DND-41 (cell line): Measurements from ENCODE around the gene TNS1.

Experiments
- ATAC-seq: fragments of 200-7000 bp; cut with Tn5 transposase; 3 replicates; pipeline ENCODE4 v1.9.1; 2021; ENCODE audit warnings: low read depth; ENCODE audit not compliant: insufficient read depth
- DNase-seq: peaks from one replicate; pipeline ENCODE4 v3.0.0-alpha.2; 2020
- H2AFZ ChIP-seq: 2 replicates; pipeline ENCODE4 v1.6.0; 2012; ENCODE audit warnings: low read depth, low read length
- H3K27ac ChIP-seq: 2 replicates; pipeline ENCODE4 v1.5.1; 2012; ENCODE audit warnings: low read length, inconsistent platforms
- H3K27me3 ChIP-seq: fragments of 200-600 bp; sonication (generic); 2 replicates; pipeline ENCODE4 v1.6.0; 2012; ENCODE audit warnings: low read length, mild to moderate bottlenecking, inconsistent platforms; ENCODE audit not compliant: insufficient read depth, poor library complexity
- H3K36me3 ChIP-seq: 2 replicates; pipeline ENCODE4 v1.5.1; 2012; ENCODE audit warnings: low read length, inconsistent platforms; ENCODE audit not compliant: insufficient read depth
- H3K4me1 ChIP-seq: 2 replicates; pipeline ENCODE4 v1.5.1; 2012; ENCODE audit warnings: mild to moderate bottlenecking, low read length; ENCODE audit not compliant: insufficient read depth
- H3K4me2 ChIP-seq: 2 replicates; pipeline ENCODE4 v1.6.0; 2012; ENCODE audit warnings: mild to moderate bottlenecking, moderate library complexity, low read length, inconsistent platforms; ENCODE audit not compliant: insufficient read depth
- H3K4me3 ChIP-seq, 2 experiments: fragments of 200-600 bp in 1 of 2; shearing (Covaris generic) in 1 of 2; 2 replicates each; pipeline ENCODE4 v1.5.1; 2012 to 2016; ENCODE audit warnings: inconsistent platforms in 2 of 2, low read length in 2 of 2, mild to moderate bottlenecking in 2 of 2, low read depth in 1 of 2, moderate library complexity in 1 of 2
- H3K79me2 ChIP-seq: 2 replicates; pipeline ENCODE4 v1.6.0; 2012; ENCODE audit warnings: low read length, inconsistent platforms; ENCODE audit not compliant: insufficient read depth
- H3K9ac ChIP-seq: 2 replicates; pipeline ENCODE4 v1.6.0; 2012; ENCODE audit warnings: low read depth, mild to moderate bottlenecking, inconsistent platforms, low read length, moderate library complexity
- H3K9me3 ChIP-seq: 2 replicates; pipeline ENCODE4 v1.5.1; 2012; ENCODE audit warnings: low read length, moderate library complexity, mild to moderate bottlenecking, inconsistent platforms; ENCODE audit not compliant: insufficient read depth, severe bottlenecking
- H4K20me1 ChIP-seq: 2 replicates; pipeline ENCODE4 v1.6.0; 2012; ENCODE audit warnings: low read length; ENCODE audit not compliant: insufficient read depth
- EZH2 ChIP-seq: IDR thresholded peaks from 3 replicates; pipeline ENCODE4 v1.6.1; 2012; ENCODE audit warnings: borderline replicate concordance, low read depth, mild to moderate bottlenecking, moderate library complexity, low read length, inconsistent platforms; ENCODE audit not compliant: severe bottlenecking
- TF ChIP-seq, protein P1 (sequence below): IDR thresholded peaks from 2 replicates; pipeline ENCODE4 v1.5.1; 2012; ENCODE audit warnings: borderline replicate concordance, low read length, moderate library complexity, mild to moderate bottlenecking; ENCODE audit not compliant: poor library complexity, severe bottlenecking; ENCODE audit errors: extremely low read depth

The TNS1 gene

DNA sequence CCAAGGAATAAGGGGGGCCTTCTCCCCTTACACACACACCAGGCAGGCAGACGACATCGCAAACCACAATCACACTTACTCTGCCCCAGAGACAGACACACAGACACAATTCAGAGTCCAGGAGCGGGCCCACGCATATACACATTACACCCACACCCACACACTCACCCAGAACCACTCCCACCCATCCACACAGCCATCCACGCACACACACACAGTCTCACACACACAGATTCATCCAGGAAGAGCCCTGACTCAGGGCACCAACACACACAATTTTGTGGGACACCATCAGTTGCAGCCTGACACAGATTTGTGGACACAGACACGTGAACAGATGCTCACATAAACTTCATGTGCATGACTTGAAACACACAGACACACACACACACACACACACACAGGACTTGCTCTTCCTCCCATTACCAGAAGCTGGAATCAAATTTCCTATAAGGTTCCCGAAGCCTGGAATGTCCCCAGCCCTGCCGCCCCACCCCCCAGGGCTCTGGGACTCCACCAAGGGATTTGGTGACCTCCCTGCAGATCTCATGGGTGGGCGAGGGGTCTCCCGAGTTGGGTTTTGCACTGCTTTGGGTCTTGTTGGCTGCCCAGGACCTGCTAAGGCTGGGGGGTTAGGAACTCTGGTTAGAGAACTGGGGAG is 23.5 kb downstream of the TNS1 start:
- Histone ChIP-seq H3K4me1 (no peaks in the 10 kb centered on the region), H3K79me2 (no peaks in the 10 kb centered on the region), H3K9ac (no peak overlapping the region), H3K4me2 (no peak overlapping the region), H3K36me3 (no peaks in the 10 kb centered on the region), H3K4me3 (no peak overlapping the region), H3K9me3 (no peaks in the 10 kb centered on the region), H2AFZ (no peak overlapping the region), H3K27me3 (no peaks in the 10 kb centered on the region), H3K27ac (no peak overlapping the region), H4K20me1 (no peaks in the 10 kb centered on the region; the same call in 1 of the 2 replicates)
- ATAC-seq: no peak
- TF ChIP-seq EZH2: no peak
- TF ChIP-seq, protein P1, sequence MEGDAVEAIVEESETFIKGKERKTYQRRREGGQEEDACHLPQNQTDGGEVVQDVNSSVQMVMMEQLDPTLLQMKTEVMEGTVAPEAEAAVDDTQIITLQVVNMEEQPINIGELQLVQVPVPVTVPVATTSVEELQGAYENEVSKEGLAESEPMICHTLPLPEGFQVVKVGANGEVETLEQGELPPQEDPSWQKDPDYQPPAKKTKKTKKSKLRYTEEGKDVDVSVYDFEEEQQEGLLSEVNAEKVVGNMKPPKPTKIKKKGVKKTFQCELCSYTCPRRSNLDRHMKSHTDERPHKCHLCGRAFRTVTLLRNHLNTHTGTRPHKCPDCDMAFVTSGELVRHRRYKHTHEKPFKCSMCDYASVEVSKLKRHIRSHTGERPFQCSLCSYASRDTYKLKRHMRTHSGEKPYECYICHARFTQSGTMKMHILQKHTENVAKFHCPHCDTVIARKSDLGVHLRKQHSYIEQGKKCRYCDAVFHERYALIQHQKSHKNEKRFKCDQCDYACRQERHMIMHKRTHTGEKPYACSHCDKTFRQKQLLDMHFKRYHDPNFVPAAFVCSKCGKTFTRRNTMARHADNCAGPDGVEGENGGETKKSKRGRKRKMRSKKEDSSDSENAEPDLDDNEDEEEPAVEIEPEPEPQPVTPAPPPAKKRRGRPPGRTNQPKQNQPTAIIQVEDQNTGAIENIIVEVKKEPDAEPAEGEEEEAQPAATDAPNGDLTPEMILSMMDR: no peak
- no peak for DNase-seq

DNA sequence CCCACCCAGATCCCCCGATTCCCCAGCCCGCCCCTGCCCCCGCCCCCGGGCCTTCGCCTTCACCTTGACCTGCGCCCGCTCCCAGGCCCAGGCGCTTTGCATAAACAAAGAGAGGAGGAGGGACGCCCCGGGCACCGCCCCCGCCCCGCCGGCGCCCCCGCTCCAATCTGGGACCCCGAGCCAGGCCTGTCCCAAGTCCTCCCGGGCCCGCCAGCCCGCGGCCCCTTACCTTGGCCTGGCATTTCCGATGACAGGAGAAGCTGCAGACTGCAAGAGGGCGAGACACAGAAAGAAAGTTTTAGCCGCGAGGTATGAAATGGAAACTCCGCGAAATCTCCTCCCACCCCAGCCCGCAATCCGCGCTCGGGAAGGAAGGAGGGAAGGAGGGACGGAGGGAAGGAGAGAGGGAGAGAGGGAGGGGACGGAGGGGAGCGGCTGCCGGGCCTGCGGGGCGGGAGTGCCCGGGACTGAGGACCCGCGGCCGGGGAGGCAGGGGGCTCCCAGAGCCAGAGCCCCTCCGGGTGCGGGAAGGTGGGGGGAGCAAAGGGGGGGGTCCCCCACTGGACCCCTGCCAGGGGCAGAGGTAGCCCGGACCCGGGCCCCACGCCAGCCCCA is 24.2 kb downstream of the TNS1 start:
- no peak overlapping the region for H3K4me2 ChIP-seq
- H3K27ac ChIP-seq: no peak overlapping the region
- no peak for ATAC-seq
- TF ChIP-seq EZH2: no peak
- TF ChIP-seq, protein P1: no peak
- H3K4me3 ChIP-seq: no peak overlapping the region
- DNase-seq: no peak
- H3K27me3 ChIP-seq: no peaks in the 10 kb centered on the region
- H3K9me3 ChIP-seq: no peaks in the 10 kb centered on the region
- no peaks in the 10 kb centered on the region for H3K36me3 ChIP-seq
- H4K20me1 ChIP-seq: no peaks in the 10 kb centered on the region; the same call in 1 of the 2 replicates
- no peak overlapping the region for H2AFZ ChIP-seq
- no peaks in the 10 kb centered on the region for H3K4me1 ChIP-seq
- no peaks in the 10 kb centered on the region for H3K79me2 ChIP-seq
- H3K9ac ChIP-seq: no peak overlapping the region

GRCh38 chr2:217977840-217978535 is 24.8 kb downstream of the TNS1 start:
- Histone ChIP-seq H2AFZ (no peak overlapping the region), H3K4me1 (no peaks in the 10 kb centered on the region), H3K4me2 (no peak overlapping the region), H3K27ac (no peak overlapping the region), H3K27me3 (no peaks in the 10 kb centered on the region), H3K9me3 (no peaks in the 10 kb centered on the region), H3K9ac (no peak overlapping the region), H3K36me3 (no peaks in the 10 kb centered on the region), H3K79me2 (no peaks in the 10 kb centered on the region), H4K20me1 (no peaks in the 10 kb centered on the region; the same call in 1 of the 2 replicates), H3K4me3 (no peak overlapping the region)
- no peak for TF ChIP-seq EZH2
- TF ChIP-seq, protein P1: no peak
- ATAC-seq (no peak), DNase-seq (no peak)
